ENCODE data around the gene TRMT2A.
A peak's percentile ranks its signal among the peaks of the same experiment; 100 is the strongest.
"Not testable (repeated sequence)": the region's sequence is repeated elsewhere in the genome, so short reads cannot be mapped to it uniquely, and the experiment has no call there.

TRMT2A gene

DNA sequence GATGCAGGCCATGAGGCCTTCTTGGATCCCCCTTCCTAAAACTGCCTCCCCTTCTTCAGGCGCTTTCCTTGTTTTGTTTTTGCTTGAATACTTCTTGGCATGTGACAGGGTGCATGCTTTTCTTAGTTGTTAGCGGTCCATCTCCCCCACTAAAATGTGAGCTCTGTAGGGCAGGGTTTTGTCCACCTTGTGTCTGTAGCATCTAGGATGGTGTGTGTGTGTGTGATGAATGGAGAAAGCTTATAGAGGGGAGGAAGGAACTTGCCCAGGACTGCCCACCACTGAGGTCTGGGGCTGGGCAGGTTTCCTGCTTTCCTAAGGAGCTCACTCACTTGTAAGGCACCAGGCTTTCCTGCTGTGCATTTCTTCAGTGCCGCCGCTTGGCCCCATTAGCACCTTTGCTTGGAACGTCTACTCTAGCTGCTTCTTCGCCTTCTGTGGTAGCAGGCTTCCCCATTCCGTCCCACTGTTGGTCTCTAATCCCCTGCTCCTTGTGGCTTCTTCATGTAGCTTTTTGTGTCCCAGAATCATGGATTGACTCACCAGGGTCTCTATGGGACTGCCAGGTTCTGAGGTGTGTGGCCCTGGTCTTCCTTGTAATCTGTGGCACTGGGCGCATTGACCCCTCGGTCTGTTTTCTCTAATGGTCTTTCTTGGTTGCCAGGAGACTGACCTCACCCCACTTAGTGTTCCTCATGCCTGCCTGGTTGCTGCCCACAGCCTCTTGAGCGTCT lies 33.7 kb downstream of the TRMT2A start:
- DNase-seq, result no peak

DNA sequence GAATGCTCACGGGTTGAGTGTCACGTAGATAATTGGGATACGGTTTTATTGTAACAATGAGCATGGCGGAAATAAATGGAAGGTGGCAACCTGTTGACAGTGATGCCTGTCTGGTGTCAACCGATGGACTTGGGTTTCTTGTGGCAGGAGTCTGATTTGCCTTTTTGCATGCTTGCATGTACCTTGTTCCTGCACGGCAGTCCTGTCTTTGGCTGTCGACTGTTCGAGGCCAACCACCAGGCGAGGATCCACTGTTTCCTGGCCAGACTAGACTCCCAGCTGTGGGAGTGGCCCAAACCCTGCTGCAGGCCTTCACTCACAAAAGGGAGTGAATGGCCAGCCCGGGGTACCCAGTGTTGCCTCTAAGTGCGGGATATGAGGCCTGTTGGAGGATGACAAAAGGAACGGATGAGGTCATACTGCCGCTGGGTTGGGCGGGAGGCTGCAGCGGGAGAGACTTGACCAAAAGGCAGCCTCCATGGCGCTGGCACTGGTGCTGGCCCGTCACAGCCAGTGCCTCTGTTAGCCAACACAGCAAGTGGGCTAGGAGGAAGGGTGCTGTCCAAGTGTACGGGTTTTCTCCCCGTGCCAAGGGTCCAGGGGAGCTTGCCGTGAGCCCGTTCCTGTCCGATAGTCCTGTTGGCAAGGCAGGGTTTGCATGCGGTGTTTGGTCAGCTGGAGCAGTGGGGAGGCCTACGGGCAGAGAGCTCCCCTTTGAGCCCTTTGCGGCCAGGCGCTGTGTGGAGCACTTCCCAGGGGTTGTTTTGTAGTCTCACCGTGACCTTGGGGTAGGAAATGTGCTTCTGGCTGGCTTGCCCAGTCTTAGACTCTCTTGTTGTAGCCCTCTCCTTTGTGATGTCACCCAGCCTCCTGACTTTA lies 36.0 kb downstream of the TRMT2A start:
- no peak for DNase-seq

DNA sequence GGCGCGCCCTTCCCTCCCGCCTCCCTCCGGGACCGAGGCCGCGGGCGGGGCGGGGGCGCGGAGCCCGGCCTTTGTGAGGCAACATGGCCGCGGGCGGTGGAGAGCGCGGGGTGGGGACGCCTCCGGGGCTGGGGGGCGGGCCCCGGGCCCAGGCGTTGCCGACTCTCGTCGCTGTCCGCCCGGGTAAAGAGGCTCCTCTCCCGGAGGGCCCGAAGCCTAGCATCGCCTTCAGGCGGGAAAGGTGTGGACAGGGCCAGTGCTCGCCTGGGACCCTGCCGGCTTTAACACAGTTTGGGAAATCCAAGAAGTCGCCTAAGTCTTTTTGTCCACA lies 36.6 kb downstream of the TRMT2A start:
- DNase-seq, result peak; percentile 57

DNA sequence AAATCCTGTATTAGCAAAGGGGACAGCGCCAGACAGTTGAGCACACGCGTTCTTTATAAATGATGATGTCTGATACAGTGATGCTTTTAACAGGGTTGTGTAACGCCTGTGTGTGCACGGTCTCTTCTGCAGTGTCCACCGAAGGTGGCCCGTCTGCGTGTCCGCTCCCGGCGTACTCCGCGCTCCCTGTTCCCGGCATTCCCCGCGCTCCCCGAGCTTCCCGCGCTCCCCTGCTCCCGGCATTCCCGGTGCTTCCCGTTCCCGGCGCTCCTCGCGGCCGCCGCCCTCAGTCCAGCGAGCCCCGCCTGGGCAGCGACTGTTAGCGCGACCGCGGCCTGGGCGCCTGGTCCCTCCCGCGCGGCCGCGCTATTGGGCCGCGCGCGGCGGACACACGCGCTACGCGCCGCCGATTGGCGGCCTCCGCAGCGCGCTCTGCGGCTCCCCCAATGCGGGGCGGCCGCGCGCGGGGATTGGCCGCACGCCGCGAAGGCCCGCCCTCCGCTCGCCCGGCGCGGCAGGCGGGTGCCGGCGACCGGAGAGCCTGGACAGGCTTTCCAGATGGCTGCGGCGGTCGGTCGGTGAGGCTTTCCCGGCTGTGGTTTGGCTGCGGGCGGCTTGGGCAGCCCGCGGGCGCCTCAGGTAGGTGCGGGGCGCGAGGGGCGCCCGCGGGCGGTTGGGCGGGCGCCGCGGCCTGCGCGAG lies 37.1 kb downstream of the TRMT2A start, which contains the start of gene DGCR8:
Gene DGCR8, plus strand, starts transcription at position 497 of the 700 bp plus-strand sequence. CDS start 5,723 bp downstream, outside the sequence.
- DNase-seq, result peak; percentile 66

DNA sequence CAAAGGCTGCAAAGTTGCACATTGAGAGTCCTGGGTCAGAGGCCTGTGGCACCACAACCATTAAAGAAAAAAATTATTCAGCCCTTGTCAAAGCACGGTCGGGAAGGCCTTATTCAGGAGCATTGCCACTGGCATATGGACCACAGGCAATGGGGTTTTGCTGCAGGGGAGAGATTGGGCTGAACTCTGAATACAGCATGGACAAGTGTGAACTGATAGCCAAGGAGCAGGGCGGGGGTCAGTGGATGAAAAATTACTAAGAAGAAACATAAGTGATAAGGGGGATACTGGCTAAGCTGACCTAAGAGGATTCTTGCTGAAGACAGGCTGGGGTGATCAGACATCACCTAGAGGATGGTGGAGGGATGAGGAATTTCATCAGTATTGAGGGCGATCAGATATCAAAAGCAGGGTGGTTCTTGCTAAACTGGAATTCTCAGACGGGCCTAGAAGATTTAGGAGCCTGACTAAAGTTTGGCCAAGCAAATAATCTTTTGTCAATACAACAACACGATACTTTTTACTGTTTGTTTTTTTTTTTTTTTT lies 40.3 kb downstream of the TRMT2A start:
- no peak for DNase-seq

DNA sequence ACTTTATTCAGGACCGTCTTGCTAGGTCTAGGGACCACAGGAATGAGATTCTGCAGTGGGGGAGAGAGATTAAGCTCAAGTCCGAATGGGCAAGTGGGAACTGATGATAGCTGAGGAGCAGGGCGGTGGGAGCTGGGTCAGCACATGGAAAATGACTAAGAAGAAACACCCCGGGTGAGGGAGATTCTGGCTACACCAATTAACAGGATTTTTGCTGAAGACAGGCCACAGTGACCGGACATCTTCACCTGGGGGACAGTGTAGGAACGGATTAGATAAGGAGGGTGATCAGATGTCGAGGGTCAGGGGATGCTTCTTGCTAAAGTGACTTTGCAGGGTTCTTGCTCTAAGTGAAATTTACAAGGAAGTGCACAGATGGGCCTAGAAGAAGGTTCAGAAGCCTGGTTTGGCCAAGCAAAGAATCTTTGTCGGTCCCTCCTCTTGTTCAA lies 45.5 kb downstream of the TRMT2A start:
- no peak for DNase-seq

DNA sequence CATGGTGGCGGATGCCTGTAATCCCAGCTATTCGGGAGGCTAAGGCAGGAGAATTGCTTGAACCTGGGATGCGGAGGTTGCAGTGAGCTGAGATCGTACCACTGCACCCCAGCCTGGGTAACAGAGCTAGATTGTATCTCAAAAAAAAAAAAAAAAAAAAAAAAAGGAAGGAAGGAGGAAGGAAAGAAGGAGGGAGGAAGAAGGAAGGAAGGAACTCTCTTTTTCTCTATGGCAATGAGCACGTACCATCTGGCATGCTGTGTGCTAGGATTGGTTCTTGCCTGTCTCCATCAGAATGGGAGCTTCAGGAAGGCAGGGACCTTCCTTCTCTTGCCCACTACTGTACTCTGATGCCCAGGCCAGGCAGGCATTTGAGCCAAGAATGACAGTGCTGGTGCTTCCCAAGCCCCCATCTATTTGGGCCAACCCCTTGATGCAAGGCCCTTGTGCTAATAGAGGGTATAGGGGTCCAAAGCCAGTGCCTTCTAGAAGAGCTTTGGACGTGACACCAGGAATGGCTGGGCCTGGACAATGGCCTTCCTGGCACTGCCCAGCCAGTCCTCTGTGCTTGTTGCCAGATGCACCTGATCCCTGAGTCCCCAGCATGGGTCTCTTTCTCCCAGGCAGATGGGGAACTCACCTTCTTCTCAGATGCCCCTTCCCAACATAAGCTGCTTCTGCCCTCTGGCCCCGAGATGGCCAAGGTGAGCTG lies 47.5 kb downstream of the TRMT2A start:
- no peak for DNase-seq

DNA sequence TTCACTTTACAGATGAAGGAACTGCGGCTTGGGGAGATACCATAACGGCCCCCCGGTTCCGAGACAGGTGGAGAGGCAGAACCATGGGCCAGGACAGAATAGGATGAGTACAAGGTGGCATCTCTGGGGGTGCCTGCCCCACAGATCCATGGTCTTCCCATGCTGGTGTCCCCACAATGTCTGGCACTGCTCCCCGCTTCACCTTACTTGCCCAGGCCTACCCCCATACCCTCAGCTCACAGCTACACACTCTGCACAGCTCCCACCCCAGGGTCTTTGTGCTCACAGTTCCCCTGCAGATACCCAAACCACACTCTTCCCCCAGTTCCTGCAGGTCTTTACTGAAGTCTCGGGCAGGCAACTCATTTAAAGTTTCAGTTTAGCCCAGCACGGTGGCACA lies 48.4 kb downstream of the TRMT2A start:
- no peak for DNase-seq

DNA sequence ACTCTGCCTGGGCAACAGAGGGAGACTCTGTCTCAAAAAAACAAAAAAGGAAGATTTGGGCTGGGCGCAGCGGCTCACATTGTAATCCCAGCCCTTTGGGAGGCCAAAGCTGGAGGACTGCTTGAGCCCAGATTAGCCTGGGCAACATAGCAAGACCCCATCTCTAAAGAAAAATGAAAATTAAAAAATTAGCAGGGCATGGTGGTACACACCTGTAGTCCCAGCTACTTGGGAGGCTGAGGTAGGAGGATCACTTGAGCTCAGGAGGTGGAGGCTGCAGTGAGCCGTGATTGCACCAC lies 49.7 kb downstream of the TRMT2A start:
- DNase-seq, result not testable (repeated sequence)

DNA sequence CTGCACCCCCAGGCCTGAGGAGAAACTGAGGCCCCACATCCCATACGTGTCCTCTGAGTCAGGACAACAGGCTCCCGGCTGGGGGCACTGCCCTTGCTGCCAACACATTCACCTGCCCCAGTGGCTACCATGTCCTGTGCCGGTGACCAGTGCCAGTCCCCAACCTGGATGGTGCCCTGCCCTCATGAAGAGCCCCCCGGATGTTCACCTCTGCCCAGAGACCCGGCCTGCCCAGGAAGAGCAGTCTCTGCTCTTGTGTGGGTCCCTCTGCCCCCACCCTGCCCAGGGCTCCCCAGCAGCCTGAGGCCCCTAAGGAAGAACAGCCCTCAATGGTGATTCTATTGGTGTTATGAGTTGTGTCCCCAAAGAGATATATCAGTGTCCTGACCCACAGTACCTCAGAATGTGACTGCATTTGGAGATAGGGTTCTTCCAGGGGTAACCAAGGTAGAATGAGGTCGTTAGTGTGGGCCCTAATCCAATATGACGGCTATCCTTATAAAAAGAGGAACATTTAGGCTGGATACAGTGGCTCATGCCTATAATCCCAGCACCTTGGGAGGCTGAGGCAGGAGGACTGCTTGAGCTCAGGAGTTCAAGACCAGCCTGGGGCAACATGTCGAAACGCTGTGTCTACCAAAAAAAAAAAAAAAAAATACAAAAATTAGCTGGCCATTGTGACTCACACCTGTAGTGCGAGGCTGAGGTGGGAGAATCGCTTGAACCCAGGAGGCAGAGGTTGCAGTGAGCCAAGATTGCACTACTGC lies 50.2 kb downstream of the TRMT2A start:
- DNase-seq, result no peak

DNA sequence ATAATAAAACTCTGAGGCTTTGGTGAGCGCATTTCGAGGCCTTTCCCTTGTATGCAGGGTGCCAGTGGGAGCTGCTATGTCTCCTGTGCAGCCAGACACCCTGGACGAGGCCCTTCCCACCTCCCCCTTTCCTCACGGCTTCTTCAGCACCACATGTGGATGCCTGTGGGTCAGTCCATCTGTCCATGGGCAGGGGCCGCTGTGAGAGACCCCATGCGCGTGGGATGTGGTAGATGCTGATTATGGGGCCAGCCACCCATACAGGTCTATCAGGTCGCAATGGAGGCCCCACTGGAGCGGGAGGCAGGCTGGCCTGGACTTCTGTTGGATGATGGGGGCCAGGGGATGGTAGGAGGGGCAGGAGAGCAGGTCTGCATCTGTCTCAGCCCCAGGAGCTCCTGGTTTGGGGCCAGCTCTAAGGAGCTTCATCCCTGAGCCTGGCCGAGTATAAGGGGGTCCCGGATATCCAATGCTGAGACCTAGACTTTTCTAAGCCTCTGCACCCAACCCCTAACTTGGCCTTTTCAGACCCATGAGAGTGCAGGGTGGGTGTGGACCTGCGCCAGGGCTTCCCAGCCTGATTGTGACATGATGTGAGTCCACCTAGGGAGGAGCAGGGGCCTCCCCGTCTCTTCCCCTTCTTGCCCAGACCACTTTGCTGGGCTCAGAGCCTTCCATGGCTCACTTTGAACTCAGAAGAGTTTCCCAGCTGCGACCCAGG lies 51.0 kb downstream of the TRMT2A start:
- no peak for DNase-seq

DNA sequence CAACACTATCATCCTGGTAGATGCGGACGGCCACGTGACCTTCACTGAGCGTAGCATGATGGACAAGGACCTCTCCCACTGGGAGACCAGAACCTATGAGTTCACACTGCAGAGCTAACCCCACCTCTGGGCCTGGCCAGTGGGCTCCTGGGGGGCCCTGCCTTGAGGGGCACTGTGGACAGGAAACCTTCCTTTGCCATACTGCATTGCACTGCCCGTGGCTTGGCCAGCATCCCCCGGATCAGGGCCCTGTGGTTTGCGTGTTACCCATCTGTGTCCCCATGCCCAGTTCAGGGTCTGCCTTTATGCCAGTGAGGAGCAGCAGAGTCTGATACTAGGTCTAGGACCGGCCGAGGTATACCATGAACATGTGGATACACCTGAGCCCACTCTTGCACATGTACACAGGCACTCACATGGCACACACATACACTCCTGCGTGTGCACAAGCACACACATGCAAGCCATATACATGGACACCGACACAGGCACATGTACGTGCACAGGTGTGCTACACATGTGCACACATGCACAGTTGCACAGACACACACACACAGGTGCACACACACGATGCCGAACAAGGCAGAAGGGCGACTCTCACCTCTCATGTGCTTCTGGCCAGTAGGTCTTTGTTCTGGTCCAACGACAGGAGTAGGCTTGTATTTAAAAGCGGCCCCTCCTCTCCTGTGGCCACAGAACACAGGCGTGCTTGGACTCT lies 52.3 kb downstream of the TRMT2A start:
- no peak for DNase-seq

DNA sequence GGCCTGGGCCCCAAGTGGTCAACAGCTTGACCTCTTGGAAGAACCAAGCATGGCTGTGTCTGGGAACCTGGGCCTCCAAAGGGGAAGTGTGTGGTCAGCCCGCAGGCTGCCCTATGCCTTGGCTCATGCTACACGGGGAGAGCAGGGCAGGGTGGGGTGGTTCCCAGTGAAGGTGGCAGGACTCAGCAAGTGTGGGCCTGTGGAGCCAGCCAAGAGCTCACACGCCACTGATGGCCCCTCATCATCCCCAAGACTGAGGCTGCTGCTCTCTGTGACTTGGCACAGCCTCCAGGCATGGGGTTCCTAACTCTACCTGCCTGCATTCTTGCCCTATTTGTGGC lies 52.9 kb downstream of the TRMT2A start:
- no peak for DNase-seq

DNA sequence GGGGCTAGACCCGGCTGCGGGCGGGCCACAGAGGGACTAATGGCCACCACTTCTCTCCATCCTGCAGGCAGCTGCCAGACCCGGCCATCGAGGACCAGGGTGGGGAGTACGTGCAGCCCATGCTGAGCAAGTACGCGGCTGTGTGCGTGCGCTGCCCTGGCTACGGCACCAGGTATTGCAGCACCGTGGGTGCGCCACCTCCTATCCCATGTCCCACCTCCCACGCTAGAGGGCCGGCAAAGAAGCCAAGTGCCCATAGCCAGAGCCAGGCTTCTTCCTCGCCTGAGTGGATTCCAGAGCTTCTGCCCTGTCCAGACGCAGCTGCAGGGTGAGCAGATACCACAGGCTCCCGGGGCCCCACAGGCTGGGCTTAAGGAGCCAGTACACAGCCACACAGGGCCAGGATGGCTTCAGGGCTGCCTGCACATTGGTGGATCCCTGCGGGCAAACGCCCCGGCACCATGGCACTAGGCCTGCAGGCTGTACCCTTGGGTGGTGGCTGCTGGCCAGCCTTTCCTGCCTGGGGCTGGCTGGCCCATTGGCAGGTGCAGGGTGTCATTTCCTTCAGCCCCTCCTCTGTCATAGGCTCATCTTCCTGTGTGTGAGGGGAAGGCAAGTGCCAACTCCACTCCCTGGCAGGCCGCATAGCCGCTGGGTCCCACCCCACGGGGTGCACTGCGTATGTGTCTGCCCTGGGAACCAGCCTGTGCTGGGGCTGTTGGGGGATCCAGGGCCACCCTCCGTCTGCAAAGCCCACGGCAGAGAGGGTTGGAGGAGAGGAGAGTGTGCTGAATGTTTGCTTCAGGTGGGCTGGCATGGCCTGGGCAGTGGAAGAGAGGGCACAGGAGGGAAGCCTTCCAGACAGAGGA lies 53.5 kb downstream of the TRMT2A start:
- no peak for DNase-seq

DNA sequence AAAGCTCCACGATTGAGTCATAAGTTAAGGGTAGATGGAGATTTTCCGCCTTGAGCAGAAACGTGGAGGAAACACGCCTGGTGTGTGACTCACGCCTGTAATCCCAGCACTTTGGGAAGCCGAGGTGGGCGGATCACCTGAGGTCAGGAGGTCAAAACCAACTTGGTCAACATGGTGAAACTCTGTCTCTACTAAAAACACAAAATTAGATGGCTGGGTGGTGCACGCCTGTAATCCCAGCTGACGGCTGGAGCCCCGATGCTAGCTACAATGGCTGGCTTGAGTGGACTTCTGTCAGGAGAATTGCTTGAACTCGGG lies 54.3 kb downstream of the TRMT2A start:
- DNase-seq, result no peak

DNA sequence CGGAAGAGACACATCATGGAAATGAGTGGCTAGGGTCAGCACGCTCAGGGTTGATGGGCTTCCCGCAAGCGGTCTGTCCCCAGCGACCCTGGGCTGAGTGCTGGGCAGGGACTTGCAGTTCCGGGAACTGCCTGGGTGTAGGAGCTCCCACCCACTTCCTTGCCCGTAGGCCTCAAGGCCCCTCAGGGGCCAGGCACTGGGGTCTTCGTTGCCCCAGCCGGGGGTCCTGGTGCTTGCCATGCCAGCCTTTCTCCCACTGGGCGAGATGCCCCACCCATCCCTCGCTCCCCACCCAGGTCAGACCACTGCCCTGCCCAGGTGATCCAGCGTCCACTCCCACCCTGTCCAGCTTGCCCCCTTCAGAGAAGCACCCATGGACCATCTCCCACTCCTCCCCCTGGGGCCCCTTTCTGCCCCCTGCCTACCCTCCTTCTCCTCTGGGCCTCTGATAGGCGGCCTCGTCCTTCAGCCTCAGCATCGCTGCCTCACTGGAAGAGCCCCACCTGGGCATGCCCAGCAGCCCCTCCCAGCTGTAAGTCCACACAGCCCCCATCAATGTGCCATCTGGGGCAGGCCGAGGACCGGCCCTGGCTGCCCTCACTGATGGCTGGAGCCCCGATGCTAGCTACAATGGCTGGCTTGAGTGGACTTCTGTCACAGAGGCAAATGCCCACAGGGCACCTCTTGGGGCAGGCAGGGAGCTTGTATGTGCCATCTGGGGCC lies 54.8 kb downstream of the TRMT2A start:
- DNase-seq, result no peak
